Activated naive CD8-positive, alpha-beta T cell (primary cell): Measurements from ENCODE around the gene ZNF414.

ENCODE experiments used
- H3K27ac Mint-ChIP-seq: one replicate; pipeline ENCODE4 v1.8.0; 2021; ENCODE audit warnings: mixed read lengths
- H3K27me3 Mint-ChIP-seq: one replicate; pipeline ENCODE4 v1.8.0; 2021; ENCODE audit warnings: mixed read lengths
- H3K36me3 Mint-ChIP-seq: one replicate; pipeline ENCODE4 v1.8.0; 2021; ENCODE audit warnings: mixed read lengths
- H3K4me1 Mint-ChIP-seq: one replicate; pipeline ENCODE4 v1.8.0; 2021; ENCODE audit warnings: low read depth, mixed read lengths
- H3K4me3 Mint-ChIP-seq: one replicate; pipeline ENCODE4 v1.8.0; 2021; ENCODE audit warnings: mild to moderate bottlenecking, mixed read lengths
- H3K9me3 Mint-ChIP-seq: one replicate; pipeline ENCODE4 v1.8.0; 2021; ENCODE audit warnings: low read depth, mixed read lengths

The ZNF414 gene

DNA sequence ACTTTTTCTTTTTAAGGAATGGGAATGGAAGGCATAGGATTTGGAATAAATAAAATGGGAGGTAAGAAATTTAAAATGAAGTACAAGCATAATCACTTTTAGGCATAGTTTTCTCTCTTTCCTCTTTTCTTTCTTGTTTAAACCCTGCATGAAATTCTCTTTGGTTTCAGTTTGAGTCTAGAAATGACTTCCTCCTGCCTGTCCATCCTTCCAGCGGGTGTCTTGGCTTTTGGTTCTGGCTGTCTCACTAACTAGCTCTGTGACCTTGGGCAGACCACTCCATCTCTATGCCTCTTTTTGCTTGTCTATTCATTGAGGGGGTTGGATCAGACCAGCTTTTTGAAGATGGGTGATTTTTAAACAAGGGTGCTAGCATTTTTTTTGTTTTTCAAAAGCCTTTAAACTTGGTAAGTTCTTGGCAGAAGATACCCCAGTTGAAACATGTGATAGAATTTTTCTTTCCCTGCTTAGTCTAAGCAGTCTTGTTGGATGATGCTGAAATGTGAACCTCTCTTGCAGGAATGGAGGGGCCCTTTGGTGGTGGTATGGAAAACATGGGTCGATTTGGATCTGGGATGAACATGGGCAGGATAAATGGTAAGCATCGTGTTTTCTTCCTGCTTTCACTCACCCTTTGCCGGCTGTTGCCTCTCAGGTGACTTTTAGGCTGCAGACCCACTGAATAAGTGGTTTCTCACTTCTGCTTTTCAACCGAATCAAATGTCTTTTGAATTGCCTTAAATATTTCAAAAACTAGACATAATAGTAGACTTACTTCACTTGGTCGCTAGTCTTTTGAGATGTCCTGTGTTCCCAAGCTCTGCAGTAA is 40.1 kb downstream of the ZNF414 start:
- H3K27ac Mint-ChIP-seq = peak overlapping the region; percentile 34
- no peaks in the 10 kb centered on the region for H3K27me3 Mint-ChIP-seq
- peaks cover 47% of the 10 kb centered on the region for H3K4me1 Mint-ChIP-seq
- peaks cover 8% of the 10 kb centered on the region for H3K36me3 Mint-ChIP-seq
- no peak overlapping the region for H3K4me3 Mint-ChIP-seq
- H3K9me3 Mint-ChIP-seq = no peaks in the 10 kb centered on the region

DNA sequence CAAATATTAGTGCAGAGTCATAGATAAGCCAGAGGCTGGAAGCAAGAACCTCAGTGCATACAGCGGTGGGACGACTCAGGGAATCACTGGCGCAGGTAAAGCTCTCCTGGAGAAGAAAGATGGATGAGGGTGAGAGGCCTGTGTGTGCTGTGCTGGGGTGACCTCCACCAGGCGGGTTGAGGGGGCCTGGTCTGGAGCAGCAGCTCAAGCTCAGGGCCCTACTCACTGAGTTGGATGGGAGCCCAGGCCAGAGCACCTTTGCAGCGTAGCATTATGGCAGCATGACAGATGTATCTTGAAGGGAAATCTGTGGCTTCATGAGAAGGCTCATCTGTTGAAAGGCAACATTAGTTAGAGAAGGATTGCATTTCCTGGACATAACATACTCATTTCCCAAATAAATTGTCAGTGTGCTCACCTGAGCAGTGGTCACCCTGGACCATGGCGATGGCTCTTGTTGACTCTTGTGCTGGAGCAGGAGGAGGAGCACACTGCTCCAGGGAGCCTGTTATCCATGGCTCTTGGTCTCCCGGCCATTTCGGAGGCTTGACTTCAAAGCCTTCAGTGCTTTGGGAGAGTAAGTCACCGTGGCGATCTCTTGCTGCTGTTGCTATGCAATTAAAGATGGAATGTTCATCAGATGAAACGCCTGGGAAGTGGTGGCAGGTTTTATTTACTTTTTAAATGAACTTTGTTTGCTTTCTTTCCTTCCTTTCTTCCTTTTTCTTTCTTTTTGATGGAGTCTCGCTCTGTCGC is 44.2 kb downstream of the ZNF414 start:
- Mint-ChIP-seq H3K27ac (no peak overlapping the region), H3K36me3 (peaks cover 9% of the 10 kb centered on the region), H3K4me3 (no peak overlapping the region), H3K9me3 (no peaks in the 10 kb centered on the region), H3K27me3 (no peaks in the 10 kb centered on the region), H3K4me1 (peaks cover 12% of the 10 kb centered on the region)

DNA sequence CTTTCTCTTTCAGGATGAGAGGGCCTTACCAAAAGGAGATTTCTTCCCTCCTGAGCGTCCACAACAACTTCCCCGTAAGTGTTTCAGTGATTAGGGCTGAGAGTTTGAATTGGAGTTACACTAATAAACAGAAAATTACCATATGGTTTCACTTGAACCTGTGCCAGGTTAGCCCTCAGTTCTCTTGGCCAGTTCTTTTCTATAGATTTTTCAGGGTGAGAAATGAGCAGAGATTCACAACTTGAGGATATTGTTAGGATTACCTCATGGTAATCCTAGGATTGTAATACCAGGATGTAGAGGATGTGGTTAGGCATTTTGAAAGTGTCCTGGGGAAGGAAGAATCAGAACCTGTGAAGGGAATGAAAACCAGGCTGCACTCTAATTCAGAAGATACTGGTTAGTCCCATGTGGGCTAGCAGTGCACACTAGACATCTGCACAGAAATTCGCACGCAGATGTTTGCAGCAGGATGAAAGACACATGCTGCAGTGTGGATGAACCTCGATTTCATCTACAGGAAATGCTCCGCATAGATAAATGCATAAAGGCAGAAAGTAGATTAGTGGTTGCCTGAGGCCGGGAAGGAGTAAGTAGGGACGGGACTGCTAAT is 45.1 kb downstream of the ZNF414 start:
- no peak overlapping the region for H3K4me3 Mint-ChIP-seq
- H3K4me1 Mint-ChIP-seq = peaks cover 10% of the 10 kb centered on the region
- H3K9me3 Mint-ChIP-seq = no peaks in the 10 kb centered on the region
- no peaks in the 10 kb centered on the region for H3K27me3 Mint-ChIP-seq
- peaks cover 9% of the 10 kb centered on the region for H3K36me3 Mint-ChIP-seq
- H3K27ac Mint-ChIP-seq = peak overlapping the region; percentile 36

DNA sequence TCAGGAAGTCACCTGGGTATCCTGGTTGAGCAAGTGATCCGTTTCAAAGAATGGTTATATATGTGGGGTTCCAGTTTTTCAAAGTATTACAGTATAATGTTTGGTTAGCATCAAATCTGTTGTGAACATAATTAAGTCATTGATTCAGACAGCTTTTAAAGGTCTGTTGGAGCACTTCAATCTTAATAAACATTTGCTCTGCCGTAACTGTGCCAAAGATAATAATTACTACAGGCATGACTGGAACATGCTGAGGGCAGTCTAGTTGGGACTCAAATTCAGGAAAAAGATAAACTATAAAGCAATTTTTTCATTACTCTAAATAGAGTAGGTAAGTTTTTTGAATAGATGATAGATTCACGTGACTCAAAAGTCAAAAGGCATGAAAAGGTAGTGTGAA is 45.8 kb downstream of the ZNF414 start:
- no peak overlapping the region for H3K27ac Mint-ChIP-seq
- peaks cover 11% of the 10 kb centered on the region for H3K36me3 Mint-ChIP-seq
- no peak overlapping the region for H3K4me3 Mint-ChIP-seq
- H3K4me1 Mint-ChIP-seq = peaks cover 9% of the 10 kb centered on the region
- H3K27me3 Mint-ChIP-seq = no peaks in the 10 kb centered on the region
- no peaks in the 10 kb centered on the region for H3K9me3 Mint-ChIP-seq

DNA sequence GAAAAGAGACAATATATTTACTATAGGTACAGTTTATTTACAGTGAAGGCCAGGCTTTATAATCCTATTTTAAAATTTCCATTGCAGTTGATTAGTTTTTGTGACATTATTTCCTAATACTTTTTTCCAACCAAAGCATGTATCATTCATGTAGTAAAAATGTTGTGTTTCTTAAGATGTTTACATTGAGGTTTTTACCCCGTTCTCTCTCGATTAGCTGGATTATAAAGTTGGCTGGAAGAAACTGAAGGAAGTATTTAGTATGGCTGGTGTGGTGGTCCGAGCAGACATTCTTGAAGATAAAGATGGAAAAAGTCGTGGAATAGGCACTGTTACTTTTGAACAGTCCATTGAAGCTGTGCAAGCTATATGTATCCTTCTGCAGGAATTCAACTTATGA is 47.9 kb downstream of the ZNF414 start:
- H3K4me1 Mint-ChIP-seq = peaks cover 23% of the 10 kb centered on the region
- no peak overlapping the region for H3K27ac Mint-ChIP-seq
- H3K36me3 Mint-ChIP-seq = peaks cover 13% of the 10 kb centered on the region
- H3K27me3 Mint-ChIP-seq = no peaks in the 10 kb centered on the region
- H3K4me3 Mint-ChIP-seq = no peak overlapping the region
- no peaks in the 10 kb centered on the region for H3K9me3 Mint-ChIP-seq

DNA sequence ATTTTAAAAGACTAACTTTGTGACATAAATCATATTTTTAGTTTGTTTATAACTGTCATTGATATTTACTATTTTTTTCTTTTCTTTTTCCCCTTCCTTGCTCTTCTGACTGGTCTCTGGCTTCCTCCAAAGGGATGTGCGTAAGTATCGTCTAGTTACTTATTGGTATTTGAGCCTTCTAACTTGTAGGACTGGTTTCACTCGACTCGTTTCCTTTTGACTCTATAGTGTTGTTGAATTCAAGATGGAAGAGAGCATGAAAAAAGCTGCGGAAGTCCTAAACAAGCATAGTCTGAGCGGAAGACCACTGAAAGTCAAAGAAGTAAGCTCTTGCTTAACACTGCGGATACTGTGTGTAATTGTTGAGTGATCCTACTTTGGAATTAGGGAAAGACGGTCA is 50.6 kb downstream of the ZNF414 start:
- peaks cover 7% of the 10 kb centered on the region for H3K36me3 Mint-ChIP-seq
- H3K4me3 Mint-ChIP-seq = no peak overlapping the region
- H3K27me3 Mint-ChIP-seq = no peaks in the 10 kb centered on the region
- peaks cover 47% of the 10 kb centered on the region for H3K4me1 Mint-ChIP-seq
- no peaks in the 10 kb centered on the region for H3K9me3 Mint-ChIP-seq
- no peak overlapping the region for H3K27ac Mint-ChIP-seq

DNA sequence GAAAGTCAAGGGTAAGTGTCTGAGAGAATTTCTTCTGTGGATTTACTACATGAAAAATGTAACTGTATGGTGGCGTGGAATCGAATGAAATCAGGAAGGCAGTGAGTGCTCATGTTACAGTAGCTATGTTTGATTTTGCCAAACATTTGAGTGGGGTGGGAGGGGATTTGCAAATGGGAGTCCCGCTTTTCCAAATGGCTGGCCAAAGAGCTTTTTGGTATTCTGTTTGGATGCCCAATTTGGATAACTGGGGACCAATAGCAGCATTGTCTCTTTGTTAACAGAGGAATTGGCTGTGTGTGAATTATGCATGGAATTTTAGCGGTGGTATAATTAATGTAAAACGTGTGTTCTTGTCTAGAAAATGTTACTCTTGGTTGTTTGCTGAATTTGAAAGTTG is 51.4 kb downstream of the ZNF414 start:
- H3K4me1 Mint-ChIP-seq = peaks cover 55% of the 10 kb centered on the region
- no peaks in the 10 kb centered on the region for H3K9me3 Mint-ChIP-seq
- H3K27ac Mint-ChIP-seq = no peak overlapping the region
- peaks cover 7% of the 10 kb centered on the region for H3K36me3 Mint-ChIP-seq
- H3K4me3 Mint-ChIP-seq = no peak overlapping the region
- H3K27me3 Mint-ChIP-seq = no peaks in the 10 kb centered on the region

DNA sequence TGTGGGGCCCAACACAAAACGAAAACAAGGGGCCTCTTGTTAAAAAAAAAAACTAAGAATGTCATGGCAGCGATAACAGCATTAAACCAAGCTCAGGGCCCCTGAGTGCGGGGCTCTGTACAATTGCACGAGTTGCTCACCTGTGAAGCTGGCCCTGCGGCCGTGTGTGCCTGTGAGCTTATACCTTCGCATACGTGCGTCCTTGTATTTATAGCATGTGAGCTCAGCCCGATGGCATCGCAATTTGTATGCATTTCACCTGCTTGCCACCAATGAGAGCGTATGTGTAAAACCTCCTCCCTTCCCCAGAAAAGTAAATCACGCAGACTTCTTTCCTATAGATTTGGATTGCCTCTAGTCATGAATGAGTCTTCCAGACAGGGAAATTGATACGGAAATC is 52.1 kb downstream of the ZNF414 start:
- Mint-ChIP-seq H3K4me1 (peaks cover 58% of the 10 kb centered on the region), H3K27me3 (no peaks in the 10 kb centered on the region)

GRCh38 chr19:8461376-8461775 is 52.6 kb downstream of the ZNF414 start:
- Mint-ChIP-seq H3K36me3 (peaks cover 7% of the 10 kb centered on the region), H3K9me3 (no peaks in the 10 kb centered on the region), H3K27me3 (no peaks in the 10 kb centered on the region), H3K4me1 (peaks cover 63% of the 10 kb centered on the region), H3K27ac (no peak overlapping the region), H3K4me3 (no peak overlapping the region)

More for the DNA sequence above, 52.1 kb downstream of the ZNF414 start:
- Mint-ChIP-seq H3K9me3 (no peaks in the 10 kb centered on the region), H3K36me3 (peaks cover 7% of the 10 kb centered on the region), H3K4me3 (peak overlapping the region; percentile 20), H3K27ac (no peak overlapping the region)

DNA sequence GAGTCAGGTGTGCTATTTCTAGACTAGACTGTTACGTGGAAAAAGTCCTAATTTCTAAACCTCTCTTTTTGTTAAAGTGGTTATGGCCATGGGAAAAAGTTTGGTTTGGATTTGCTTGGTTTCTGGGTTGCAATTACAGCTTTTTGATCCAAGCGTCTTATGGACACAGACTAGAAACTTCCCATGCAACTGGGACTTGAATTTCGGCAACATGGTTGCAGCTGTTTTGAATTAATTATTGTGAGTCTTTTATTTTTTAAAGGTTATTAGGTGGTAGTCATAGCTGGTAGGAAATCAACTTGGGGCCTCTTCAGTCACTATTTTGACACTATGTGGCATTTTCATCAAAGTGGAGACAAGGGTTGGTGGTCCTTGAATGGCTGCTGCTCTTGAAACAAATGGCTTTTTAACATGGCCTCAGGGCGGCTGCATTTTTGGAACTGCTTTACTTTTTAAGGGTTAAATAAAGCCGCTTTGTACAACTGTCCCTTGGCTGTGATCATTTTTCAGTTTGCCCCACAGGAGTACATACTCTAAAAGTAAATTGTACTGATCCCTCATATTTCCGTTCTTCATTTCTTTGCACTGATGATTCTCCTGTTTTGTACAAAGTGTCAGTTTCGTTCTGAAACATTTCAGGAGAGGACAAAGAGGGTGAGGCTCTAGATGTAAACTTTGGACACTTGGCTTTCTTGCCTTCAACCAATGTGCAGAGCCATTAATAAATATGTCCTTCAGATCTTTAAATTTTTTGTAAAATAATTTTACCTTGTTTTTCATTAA is 53.3 kb downstream of the ZNF414 start:
- peaks cover 4% of the 10 kb centered on the region for H3K36me3 Mint-ChIP-seq
- H3K27ac Mint-ChIP-seq = no peak overlapping the region
- no peaks in the 10 kb centered on the region for H3K9me3 Mint-ChIP-seq
- no peaks in the 10 kb centered on the region for H3K27me3 Mint-ChIP-seq
- no peak overlapping the region for H3K4me3 Mint-ChIP-seq
- peaks cover 70% of the 10 kb centered on the region for H3K4me1 Mint-ChIP-seq
